Mammary epithelial cell (primary cell): ENCODE results near the gene TTLL8.

ENCODE experiments used
- EZH2 ChIP-seq: IDR thresholded peaks from 2 replicates; pipeline ENCODE4 v1.6.1; 2012; ENCODE audit warnings: low read length, inconsistent platforms, borderline replicate concordance
- TF ChIP-seq, protein P1 (sequence below), 2 donors: IDR thresholded peaks in 1 of 2; conservative IDR thresholded peaks in 1 of 2; 2 replicates each; pipeline ENCODE4 v1.5.1; 2011 to 2012; ENCODE audit warnings: inconsistent platforms in 2 of 2, low read length in 2 of 2, mild to moderate bottlenecking in 2 of 2, control low read depth in 1 of 2, low read depth in 1 of 2; ENCODE audit not compliant: insufficient read depth in 1 of 2; ENCODE audit errors: extremely low read depth in 1 of 2

DNA sequence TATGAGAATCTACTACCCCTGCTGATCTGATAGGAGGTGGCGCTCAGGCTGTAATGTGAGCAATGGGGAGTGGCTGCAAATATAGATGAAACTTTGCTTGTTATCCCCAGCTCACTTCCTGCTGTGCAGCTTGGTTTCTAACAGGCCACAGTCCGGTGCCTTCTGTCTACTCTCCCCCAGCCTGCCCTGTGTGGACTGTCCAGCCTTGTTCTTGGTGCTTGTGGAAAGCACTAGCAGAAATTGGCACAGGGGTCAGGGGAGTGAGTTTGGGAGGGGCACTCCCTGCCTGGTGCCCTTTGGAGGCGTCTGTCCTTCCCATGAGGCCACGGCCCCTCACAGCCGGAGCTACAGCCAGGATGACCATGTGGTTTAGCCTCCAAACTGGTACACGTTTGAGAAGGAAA is 46.0 kb upstream of the TTLL8 start:
- no peak for TF ChIP-seq EZH2
- TF ChIP-seq, protein P1, sequence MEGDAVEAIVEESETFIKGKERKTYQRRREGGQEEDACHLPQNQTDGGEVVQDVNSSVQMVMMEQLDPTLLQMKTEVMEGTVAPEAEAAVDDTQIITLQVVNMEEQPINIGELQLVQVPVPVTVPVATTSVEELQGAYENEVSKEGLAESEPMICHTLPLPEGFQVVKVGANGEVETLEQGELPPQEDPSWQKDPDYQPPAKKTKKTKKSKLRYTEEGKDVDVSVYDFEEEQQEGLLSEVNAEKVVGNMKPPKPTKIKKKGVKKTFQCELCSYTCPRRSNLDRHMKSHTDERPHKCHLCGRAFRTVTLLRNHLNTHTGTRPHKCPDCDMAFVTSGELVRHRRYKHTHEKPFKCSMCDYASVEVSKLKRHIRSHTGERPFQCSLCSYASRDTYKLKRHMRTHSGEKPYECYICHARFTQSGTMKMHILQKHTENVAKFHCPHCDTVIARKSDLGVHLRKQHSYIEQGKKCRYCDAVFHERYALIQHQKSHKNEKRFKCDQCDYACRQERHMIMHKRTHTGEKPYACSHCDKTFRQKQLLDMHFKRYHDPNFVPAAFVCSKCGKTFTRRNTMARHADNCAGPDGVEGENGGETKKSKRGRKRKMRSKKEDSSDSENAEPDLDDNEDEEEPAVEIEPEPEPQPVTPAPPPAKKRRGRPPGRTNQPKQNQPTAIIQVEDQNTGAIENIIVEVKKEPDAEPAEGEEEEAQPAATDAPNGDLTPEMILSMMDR (conservative IDR thresholded peaks at IDR 0.05 in 1 of 2, IDR thresholded peaks at IDR 0.05 in 1 of 2; ENCODE audit: extremely low read depth in 1 of 2, insufficient read depth in 1 of 2, low read depth in 1 of 2, low read length in 2 of 2) = no peak
